Measurements from ENCODE around the gene ICOSLG.
"Not testable (repeated sequence)": the region's sequence is repeated elsewhere in the genome, so short reads cannot be mapped to it uniquely, and the experiment has no call there.

The ICOSLG gene

GRCh38 chr21:44240842-44241241, at the start of gene ICOSLG:
Gene ICOSLG, minus strand, starts transcription at chr21:44240943. Its CDS starts 126 bp downstream, at chr21:44240817.
- DNase-seq = not testable (repeated sequence)

GRCh38 chr21:44289381-44290010, 48.8 kb upstream of the ICOSLG start:
- DNase-seq = no peak

GRCh38 chr21:44288251-44289110, 47.7 kb upstream of the ICOSLG start:
- no peak for DNase-seq

- peak; percentile 36 for DNase-seq
Observed at GRCh38 chr21:44286716-44287632, 46.2 kb upstream of the ICOSLG start.

GRCh38 chr21:44286086-44286715, 45.5 kb upstream of the ICOSLG start:
- DNase-seq = no peak

- peak; percentile 41 for DNase-seq
Observed at GRCh38 chr21:44285138-44285992, 44.6 kb upstream of the ICOSLG start, which contains the start of gene AIRE. Gene AIRE, plus strand, starts transcription at chr21:44285876. Its CDS starts 131 bp downstream, at chr21:44286007.

- no peak for DNase-seq
Observed at GRCh38 chr21:44283948-44284347, 43.2 kb upstream of the ICOSLG start.

- DNase-seq = not testable (repeated sequence)
Observed at GRCh38 chr21:44283211-44283785, 42.6 kb upstream of the ICOSLG start.

GRCh38 chr21:44282370-44282769, 41.6 kb upstream of the ICOSLG start:
- DNase-seq = no peak

- no peak for DNase-seq
Observed at GRCh38 chr21:44281801-44282200, 41.1 kb upstream of the ICOSLG start.

GRCh38 chr21:44279354-44280260, 38.9 kb upstream of the ICOSLG start:
- no peak for DNase-seq

GRCh38 chr21:44275041-44275440, 34.3 kb upstream of the ICOSLG start:
- DNase-seq = no peak

- no peak for DNase-seq
Observed at GRCh38 chr21:44273046-44273445, 32.3 kb upstream of the ICOSLG start.

- DNase-seq = no peak
Observed at GRCh38 chr21:44272284-44272858, 31.6 kb upstream of the ICOSLG start.

GRCh38 chr21:44271558-44272283, 31.0 kb upstream of the ICOSLG start:
- no peak for DNase-seq

GRCh38 chr21:44269090-44269489, 28.3 kb upstream of the ICOSLG start:
- DNase-seq = no peak

GRCh38 chr21:44267655-44268142, 27.0 kb upstream of the ICOSLG start:
- DNase-seq = peak; percentile 31

GRCh38 chr21:44265734-44266270, 25.1 kb upstream of the ICOSLG start:
- DNase-seq = no peak
